ENCODE measurements around the gene KIF13A.

KIF13A gene

DNA sequence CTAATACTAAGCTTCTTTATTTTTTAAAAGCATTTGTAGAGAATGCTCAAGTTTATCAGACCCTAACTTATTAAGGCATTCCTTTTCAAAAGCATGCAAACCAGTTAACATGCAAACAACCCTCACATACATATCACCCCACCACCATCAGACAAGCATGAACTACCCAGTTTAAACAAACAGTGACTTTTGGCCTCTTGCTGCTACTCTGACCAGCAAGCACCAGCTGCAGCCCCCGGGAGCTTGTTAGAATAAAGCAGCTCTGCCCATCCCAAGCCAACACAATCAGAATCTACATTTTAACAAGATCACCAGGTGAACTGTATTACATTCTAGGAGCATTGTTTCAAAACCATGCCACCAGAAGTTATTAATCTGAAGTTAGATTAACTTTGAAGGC, 274.9 kb downstream of the KIF13A start:
- FAIRE-seq = no peak

- FAIRE-seq = no peak
These were observed 277.1 kb downstream of the KIF13A start for GRCh38 chr6:17710331-17710730.

DNA sequence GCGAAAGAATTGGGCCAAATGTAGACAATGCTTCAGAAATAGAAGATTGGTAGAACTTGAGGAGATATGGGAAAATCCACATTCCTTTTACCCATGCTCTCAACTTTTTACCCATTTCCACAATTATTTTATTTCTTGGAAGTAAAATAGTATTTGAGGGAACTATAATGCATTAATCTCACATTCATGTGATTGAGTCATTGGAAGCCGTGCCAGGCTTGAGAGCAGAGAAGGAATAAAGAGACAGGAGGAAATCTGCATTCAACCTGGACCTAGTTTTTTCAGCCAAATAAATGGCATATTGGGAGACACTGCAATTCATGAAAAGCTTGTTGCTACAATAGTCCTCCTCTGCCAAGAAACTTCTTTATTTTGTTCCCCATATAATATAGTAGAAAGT, 278.0 kb downstream of the KIF13A start:
- FAIRE-seq = no peak

All from A204.1 (cell line).